Body of pancreas (tissue), 4 donors: ENCODE data around the gene TNNT1. TPM values are rescaled to one million over a fixed set of nuclear protein-coding genes. Genes with fewer than 3 reads are reported as not detected.

Experiments used
- ATAC-seq: fragments of 150-250 bp; one replicate; pipeline ENCODE4 v1.9.1; 2016
- DNase-seq, 4 donors: peaks; one replicate each; pipeline ENCODE4 v3.0.0-alpha.2; 2019
- H3K27ac ChIP-seq, 4 donors: fragments of 200-600 bp; sonication (generic); 1 replicate in 3 of 4; 2 replicates in 1 of 4; pipeline versions ENCODE4 v1.5.1 to v1.6.1; 2016 to 2019; ENCODE audit warnings: mild to moderate bottlenecking in 1 of 4, mixed read lengths in 1 of 4, moderate library complexity in 1 of 4
- H3K27me3 ChIP-seq, 2 donors: fragments of 200-600 bp; sonication (generic); one replicate each; pipeline ENCODE4 v1.6.0; 2016; ENCODE audit warnings: mild to moderate bottlenecking in 1 of 2
- H3K36me3 ChIP-seq, 2 donors: fragments of 200-600 bp; sonication (generic); replicated peaks in 1 of 2; 2 replicates each; pipeline ENCODE4 v1.5.1; 2016; ENCODE audit warnings: low read depth in 2 of 2; ENCODE audit not compliant: insufficient read depth in 1 of 2
- H3K4me1 ChIP-seq: fragments of 200-600 bp; sonication (generic); one replicate; pipeline ENCODE4 v1.6.0; 2016
- H3K4me3 ChIP-seq, 2 donors: fragments of 200-600 bp; sonication (generic); 1 replicate in 1 of 2; 2 replicates in 1 of 2; pipeline ENCODE4 v1.5.1; 2016 to 2019
- H3K9me3 ChIP-seq, 3 donors: fragments of 200-600 bp; sonication (generic); 1 replicate in 2 of 3; 2 replicates in 1 of 3; pipeline ENCODE4 v1.5.1; 2016
- CTCF ChIP-seq, 7 experiments: fragments of 450-650 bp in 4 of 7; fragments of 200-600 bp in 3 of 7; sonication (generic) in 3 of 7; IDR thresholded peaks; one replicate each; pipeline ENCODE4 v1.5.1; 2016 to 2019; ENCODE audit warnings: antibody characterized with exemption in 7 of 7
- POLR2A ChIP-seq, 3 donors: fragments of 450-650 bp; IDR thresholded peaks; one replicate each; pipeline ENCODE4 v1.6.1; 2016; ENCODE audit warnings: antibody characterized with exemption in 3 of 3, mild to moderate bottlenecking in 2 of 3
- WGBS, 2 donors: methylation state at CpG; one replicate each; pipeline ENCODE4 v1.1.5; 2017; 5-methylcytosine and 5-hydroxymethylcytosine counted together
- intact Hi-C: fragments of 100-400 bp; cut with DNase I; formaldehyde crosslinking; loops from one replicate; pipeline ENCODE4 v1.15.1; 2023
- total RNA-seq, 2 donors: library from RNA; depleted of rRNA; stranded (reverse); fragments of >200 nt; gene quantifications; one replicate each; pipeline ENCODE4 v1.1.0, GENCODE V29; 2016

TNNT1 gene
- total RNA-seq, 2 donors from 2014 or later, result not detected

GRCh38 chr19:55133639-55134444 is 15.2 kb downstream of the TNNT1 start:
- Histone ChIP-seq H3K27ac (no peak overlapping the region), H3K4me3 (no peak overlapping the region), H3K36me3 (no peaks in the 10 kb centered on the region), H3K4me1 (no peaks in the 10 kb centered on the region), H3K27me3 (peaks cover 0 to 15% of the 10 kb centered on the region in 2 donors), H3K9me3 (no peaks in the 10 kb centered on the region)
- TF ChIP-seq POLR2A (IDR thresholded peaks at IDR 0.05) (no peak), CTCF (IDR thresholded peaks at IDR 0.05) (no peak)
- no peak for DNase-seq
- WGBS, 2 donors, result 40 to 48% methylated on average over 18 to 25 of the region's 25 CpGs
- no peak for ATAC-seq
- intact Hi-C loops, result no loop called here

DNA sequence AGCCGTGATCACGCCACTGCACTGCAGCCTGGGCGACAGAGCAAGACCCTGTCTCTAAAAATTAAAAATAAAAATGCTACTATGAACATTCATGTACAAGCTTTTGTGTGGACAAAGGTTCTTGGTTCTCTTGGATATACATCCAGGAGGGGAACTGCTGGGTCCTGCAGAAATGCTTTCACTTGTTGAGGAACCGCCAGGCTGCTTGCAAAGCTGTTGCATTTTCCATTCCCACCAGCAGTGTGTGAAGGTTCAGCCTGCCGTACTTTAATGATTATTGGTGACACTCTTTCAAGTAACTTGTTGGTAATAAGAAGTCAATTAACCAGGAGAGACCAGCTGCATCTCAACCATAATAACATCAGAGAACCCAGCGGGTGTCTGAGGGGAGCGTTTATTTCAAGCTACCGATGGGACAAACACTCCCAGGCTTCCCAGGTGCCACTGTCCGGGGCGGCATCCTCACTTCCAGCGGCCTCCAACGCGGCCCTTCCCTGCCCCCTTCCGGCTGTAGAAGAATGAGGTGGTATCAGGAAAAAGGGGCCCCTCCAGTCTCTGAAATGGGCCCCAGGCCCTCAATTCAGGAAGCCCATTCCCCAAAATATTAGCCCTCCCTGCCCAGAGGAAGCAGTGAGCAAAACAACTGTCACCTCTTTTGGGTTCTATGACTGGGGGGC is 16.4 kb downstream of the TNNT1 start:
- ATAC-seq (no peak), DNase-seq (no peak)
- Histone ChIP-seq H3K36me3 (no peaks in the 10 kb centered on the region), H3K9me3 (no peaks in the 10 kb centered on the region), H3K4me3 (no peak overlapping the region), H3K4me1 (no peaks in the 10 kb centered on the region), H3K27ac (no peak overlapping the region), H3K27me3 (peaks cover 0 to 15% of the 10 kb centered on the region in 2 donors)
- 35 to 41% methylated on average over 6 to 14 of the region's 14 CpGs for WGBS, 2 donors
- TF ChIP-seq POLR2A (IDR thresholded peaks at IDR 0.05) (no peak), CTCF (IDR thresholded peaks at IDR 0.05) (peak in 2 of 7 experiments; percentile 5 to 10)
- intact Hi-C loops, result no loop called here

DNA sequence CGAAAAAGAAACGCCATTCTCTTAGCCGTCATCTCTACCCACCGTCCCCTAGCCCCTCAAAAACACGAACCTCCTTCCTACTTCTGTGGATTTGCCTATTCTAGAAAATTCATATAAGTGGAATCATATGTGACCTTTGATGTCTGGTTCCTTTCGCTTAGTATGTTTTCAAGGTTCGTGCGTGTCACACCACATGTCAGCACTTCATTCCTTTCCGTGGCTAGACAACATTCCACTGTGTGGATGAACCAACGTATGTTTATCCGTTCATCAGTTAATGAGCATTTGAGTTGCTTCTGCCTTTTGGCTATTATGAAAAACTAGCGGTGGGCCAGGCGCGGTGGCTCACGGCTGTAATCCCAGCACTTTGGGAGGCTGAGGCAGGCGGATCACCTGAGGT is 17.6 kb downstream of the TNNT1 start:
- TF ChIP-seq CTCF (IDR thresholded peaks at IDR 0.05) (no peak), POLR2A (IDR thresholded peaks at IDR 0.05) (no peak)
- H3K27ac ChIP-seq, result no peak overlapping the region
- H3K4me3 ChIP-seq, result no peak overlapping the region
- no peak for ATAC-seq
- WGBS, 2 donors, result 64 to 68% methylated on average over 11 to 16 of the region's 16 CpGs
- H3K27me3 ChIP-seq, result peaks cover 0 to 13% of the 10 kb centered on the region in 2 donors
- intact Hi-C loops, result no loop called here
- no peaks in the 10 kb centered on the region for H3K36me3 ChIP-seq
- no peak for DNase-seq
- no peaks in the 10 kb centered on the region for H3K9me3 ChIP-seq
- H3K4me1 ChIP-seq, result no peaks in the 10 kb centered on the region

- peaks cover 35% of the 10 kb centered on the region for H3K4me1 ChIP-seq
- H3K27me3 ChIP-seq, result no peaks in the 10 kb centered on the region
- no peak for DNase-seq
- intact Hi-C loops, result no loop called here
- no peak overlapping the region for H3K4me3 ChIP-seq
- H3K9me3 ChIP-seq, result no peaks in the 10 kb centered on the region
- ATAC-seq, result no peak
- H3K36me3 ChIP-seq, result no peaks in the 10 kb centered on the region
- no peak overlapping the region for H3K27ac ChIP-seq
- TF ChIP-seq CTCF (IDR thresholded peaks at IDR 0.05) (no peak), POLR2A (IDR thresholded peaks at IDR 0.05) (no peak)
- WGBS, 2 donors, result 73 to 89% methylated on average over 14 of the region's 14 CpGs
Measured at GRCh38 chr19:55119053-55119452, 30.0 kb downstream of the TNNT1 start.
